ENCODE results near the gene TRHDE.
A peak's percentile ranks its signal among the peaks of the same experiment; 100 is the strongest.

TRHDE gene

DNA sequence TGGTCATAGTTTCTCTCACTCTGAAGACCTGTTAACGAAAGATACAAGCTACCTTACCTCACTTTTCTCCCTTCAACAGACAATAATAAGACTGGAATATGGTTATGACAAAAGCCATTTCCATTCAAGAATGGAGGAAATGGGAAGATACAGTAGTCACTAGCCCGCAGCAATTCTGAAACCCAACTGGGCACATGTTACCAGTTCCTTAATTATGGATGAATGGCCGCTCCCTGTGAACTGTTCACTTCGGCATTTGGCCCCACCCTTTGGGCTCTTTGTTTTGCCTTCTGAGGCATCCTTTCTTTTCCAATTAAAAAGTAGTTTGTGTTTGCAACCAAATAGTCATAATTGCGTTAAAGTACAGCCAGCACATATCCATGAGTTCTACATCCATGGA is 19.0 kb downstream of the TRHDE start:
- peaks cover 4% of the 10 kb centered on the region for H3K27me3 Mint-ChIP-seq (ENCODE audit: low read depth, poor library complexity)
- H3K9me3 Mint-ChIP-seq, result no peaks in the 10 kb centered on the region
- no peak overlapping the region for H3K4me3 Mint-ChIP-seq
- TF ChIP-seq, protein P1, sequence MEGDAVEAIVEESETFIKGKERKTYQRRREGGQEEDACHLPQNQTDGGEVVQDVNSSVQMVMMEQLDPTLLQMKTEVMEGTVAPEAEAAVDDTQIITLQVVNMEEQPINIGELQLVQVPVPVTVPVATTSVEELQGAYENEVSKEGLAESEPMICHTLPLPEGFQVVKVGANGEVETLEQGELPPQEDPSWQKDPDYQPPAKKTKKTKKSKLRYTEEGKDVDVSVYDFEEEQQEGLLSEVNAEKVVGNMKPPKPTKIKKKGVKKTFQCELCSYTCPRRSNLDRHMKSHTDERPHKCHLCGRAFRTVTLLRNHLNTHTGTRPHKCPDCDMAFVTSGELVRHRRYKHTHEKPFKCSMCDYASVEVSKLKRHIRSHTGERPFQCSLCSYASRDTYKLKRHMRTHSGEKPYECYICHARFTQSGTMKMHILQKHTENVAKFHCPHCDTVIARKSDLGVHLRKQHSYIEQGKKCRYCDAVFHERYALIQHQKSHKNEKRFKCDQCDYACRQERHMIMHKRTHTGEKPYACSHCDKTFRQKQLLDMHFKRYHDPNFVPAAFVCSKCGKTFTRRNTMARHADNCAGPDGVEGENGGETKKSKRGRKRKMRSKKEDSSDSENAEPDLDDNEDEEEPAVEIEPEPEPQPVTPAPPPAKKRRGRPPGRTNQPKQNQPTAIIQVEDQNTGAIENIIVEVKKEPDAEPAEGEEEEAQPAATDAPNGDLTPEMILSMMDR (IDR thresholded peaks at IDR 0.05), result no peak
- H3K4me1 Mint-ChIP-seq, result no peaks in the 10 kb centered on the region
- no peaks in the 10 kb centered on the region for H3K36me3 Mint-ChIP-seq (ENCODE audit: low read depth)
- DNase-seq, result no peak
- no peak overlapping the region for H3K27ac Mint-ChIP-seq

DNA sequence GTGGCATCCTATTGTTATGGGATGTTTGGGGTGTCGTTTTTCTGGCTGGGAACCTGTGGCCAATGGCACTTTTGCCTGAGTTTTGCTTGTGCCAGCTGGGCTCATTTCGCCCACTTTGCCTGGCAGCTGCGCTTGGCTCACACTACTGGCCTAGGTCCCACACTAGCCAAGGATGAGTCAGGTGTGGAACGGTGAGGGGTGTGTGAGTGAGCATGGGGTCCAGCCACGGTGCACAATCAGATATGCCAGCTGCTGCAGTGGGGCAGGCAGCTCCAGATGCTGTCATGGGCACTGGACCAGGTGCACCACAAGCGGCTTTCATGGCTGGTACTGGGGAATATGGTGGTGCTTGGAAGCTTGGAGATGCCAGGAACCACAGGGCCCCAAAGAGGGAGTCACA is 21.5 kb downstream of the TRHDE start:
- Mint-ChIP-seq H3K4me3 (no peak overlapping the region), H3K27ac (no peak overlapping the region), H3K9me3 (no peaks in the 10 kb centered on the region), H3K36me3 (ENCODE audit: low read depth) (no peaks in the 10 kb centered on the region), H3K4me1 (no peaks in the 10 kb centered on the region), H3K27me3 (ENCODE audit: low read depth, poor library complexity) (peaks cover 4% of the 10 kb centered on the region)
- TF ChIP-seq, protein P1 (IDR thresholded peaks at IDR 0.05), result no peak
- no peak for DNase-seq

DNA sequence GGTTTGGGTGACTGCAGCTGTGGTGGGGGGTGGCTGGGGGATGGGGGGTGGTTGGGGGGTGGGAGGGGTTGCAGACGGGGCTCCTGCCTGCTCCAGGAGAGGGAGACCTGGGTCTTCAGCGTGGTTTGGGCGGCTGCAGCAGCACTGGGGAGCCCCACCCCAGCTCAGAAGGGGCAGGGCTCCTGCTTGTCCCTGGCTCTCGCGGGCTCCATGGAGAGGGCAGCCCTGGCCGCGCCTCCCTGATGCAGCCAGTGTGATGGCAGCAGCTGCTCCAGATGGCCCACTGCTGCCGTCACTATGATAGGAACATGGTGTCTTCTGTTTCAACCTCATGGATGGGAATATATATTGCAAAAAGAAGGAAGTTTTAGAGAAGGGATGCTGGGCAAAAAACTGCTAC is 22.9 kb downstream of the TRHDE start:
- Mint-ChIP-seq H3K27me3 (ENCODE audit: low read depth, poor library complexity) (peaks cover 4% of the 10 kb centered on the region), H3K27ac (no peak overlapping the region), H3K4me1 (no peaks in the 10 kb centered on the region), H3K36me3 (ENCODE audit: low read depth) (no peaks in the 10 kb centered on the region), H3K9me3 (no peaks in the 10 kb centered on the region), H3K4me3 (no peak overlapping the region)
- TF ChIP-seq, protein P1 (IDR thresholded peaks at IDR 0.05), result no peak
- DNase-seq, result no peak

GRCh38 chr12:72295744-72296143 is 23.6 kb downstream of the TRHDE start:
- TF ChIP-seq, protein P1 (IDR thresholded peaks at IDR 0.05), result no peak
- H3K9me3 Mint-ChIP-seq, result no peaks in the 10 kb centered on the region
- no peak overlapping the region for H3K4me3 Mint-ChIP-seq
- peaks cover 4% of the 10 kb centered on the region for H3K27me3 Mint-ChIP-seq (ENCODE audit: low read depth, poor library complexity)
- H3K4me1 Mint-ChIP-seq, result no peaks in the 10 kb centered on the region
- no peak overlapping the region for H3K27ac Mint-ChIP-seq
- H3K36me3 Mint-ChIP-seq (ENCODE audit: low read depth), result no peaks in the 10 kb centered on the region
- no peak for DNase-seq

DNA sequence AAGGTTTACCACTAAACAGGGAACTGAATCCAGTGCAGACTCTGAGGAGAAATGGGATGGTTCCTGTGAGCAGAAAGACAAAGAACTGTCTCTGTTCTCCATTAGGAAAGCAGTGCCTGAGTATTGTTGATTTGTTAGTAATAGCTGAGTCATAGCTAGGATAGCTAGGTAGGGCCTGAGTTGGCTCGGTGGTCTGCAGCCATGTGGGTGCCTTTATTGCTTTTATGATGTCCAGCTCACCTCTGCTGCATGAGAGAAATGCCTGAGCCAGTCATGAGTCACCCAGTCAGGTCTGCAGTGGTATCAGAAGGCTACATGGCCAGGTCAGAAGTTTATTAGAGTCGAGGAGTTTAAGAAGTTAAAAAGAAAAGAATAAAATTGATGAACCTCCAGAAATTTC is 24.2 kb downstream of the TRHDE start:
- Mint-ChIP-seq H3K27me3 (ENCODE audit: low read depth, poor library complexity) (peaks cover 4% of the 10 kb centered on the region), H3K4me1 (no peaks in the 10 kb centered on the region), H3K4me3 (no peak overlapping the region), H3K9me3 (no peaks in the 10 kb centered on the region), H3K27ac (no peak overlapping the region), H3K36me3 (ENCODE audit: low read depth) (no peaks in the 10 kb centered on the region)
- TF ChIP-seq, protein P1 (IDR thresholded peaks at IDR 0.05), result no peak
- DNase-seq, result no peak

- Mint-ChIP-seq H3K27ac (peak overlapping the region; percentile 14), H3K36me3 (ENCODE audit: low read depth) (no peaks in the 10 kb centered on the region), H3K4me1 (no peaks in the 10 kb centered on the region), H3K9me3 (no peaks in the 10 kb centered on the region), H3K4me3 (no peak overlapping the region), H3K27me3 (ENCODE audit: low read depth, poor library complexity) (peaks cover under 1% of the 10 kb centered on the region)
- TF ChIP-seq, protein P1 (IDR thresholded peaks at IDR 0.05), result no peak
- DNase-seq, result no peak
Observed at GRCh38 chr12:72297666-72298065, 25.5 kb downstream of the TRHDE start.

All from nephron progenitor cell (in vitro differentiated cells).